Neural cell (in vitro differentiated cells): ENCODE data around the gene BICD1. TPM values are rescaled to one million over a fixed set of nuclear protein-coding genes. Genes with fewer than 3 reads are reported as not detected.

Source experiments
- H2AFZ ChIP-seq: fragments of 200-600, 300-800 bp; sonication (generic), shearing (Covaris generic); 2 replicates; pipeline ENCODE4 v1.6.0; 2014; ENCODE audit warnings: low read depth, mild to moderate bottlenecking, antibody characterized with exemption, low read length, moderate library complexity
- H3F3A ChIP-seq: fragments of 200-600 bp; shearing (Covaris generic); 2 replicates; pipeline ENCODE4 v1.6.1; 2016; ENCODE audit warnings: mild to moderate bottlenecking, moderate library complexity, mixed read lengths, antibody characterized with exemption, low read length; ENCODE audit not compliant: insufficient read depth, poor library complexity, severe bottlenecking
- H3K27ac ChIP-seq: fragments of 200-600, 300-800 bp; sonication (generic), shearing (Covaris generic); 2 replicates; pipeline ENCODE4 v1.5.1; 2014; ENCODE audit warnings: mild to moderate bottlenecking, low read length, moderate library complexity
- H3K27me3 ChIP-seq: fragments of 300-800, 200-600 bp; sonication (generic), shearing (Covaris generic); 2 replicates; pipeline ENCODE4 v1.6.0; 2014; ENCODE audit warnings: mild to moderate bottlenecking, low read depth, low read length, moderate library complexity; ENCODE audit not compliant: insufficient read depth
- H3K36me3 ChIP-seq: fragments of 300-800, 200-600 bp; sonication (generic), shearing (Covaris generic); 2 replicates; pipeline ENCODE4 v1.5.1; 2014; ENCODE audit warnings: mild to moderate bottlenecking, antibody characterized with exemption, low read length, moderate library complexity; ENCODE audit not compliant: insufficient read depth
- H3K4me2 ChIP-seq: fragments of 300-800, 200-600 bp; sonication (generic), shearing (Covaris generic); 2 replicates; pipeline ENCODE4 v1.6.0; 2014; ENCODE audit warnings: mild to moderate bottlenecking, low read length
- H3K4me3 ChIP-seq: fragments of 300-800, 200-600 bp; sonication (generic), shearing (Covaris generic); 2 replicates; pipeline ENCODE4 v1.5.1; 2014; ENCODE audit warnings: mild to moderate bottlenecking, low read length, moderate library complexity
- H3K79me2 ChIP-seq: fragments of 200-600 bp; shearing (Covaris generic); replicated peaks from 2 replicates; pipeline ENCODE4 v1.6.0; 2014; ENCODE audit warnings: mild to moderate bottlenecking, low read length, moderate library complexity; ENCODE audit not compliant: insufficient read depth
- H3K9ac ChIP-seq: fragments of 300-800, 200-600 bp; sonication (generic), shearing (Covaris generic); 2 replicates; pipeline ENCODE4 v1.6.1; 2016; ENCODE audit warnings: mild to moderate bottlenecking, low read length, mixed read lengths
- H3K9me2 ChIP-seq: fragments of 200-600 bp; shearing (Covaris generic); 2 replicates; pipeline ENCODE4 v1.6.1; 2016; ENCODE audit warnings: mild to moderate bottlenecking, low read length, mixed read lengths; ENCODE audit not compliant: insufficient read depth
- H3K9me3 ChIP-seq: fragments of 200-600, 300-800 bp; sonication (generic), shearing (Covaris generic); 2 replicates; pipeline ENCODE4 v1.6.1; 2016; ENCODE audit warnings: mild to moderate bottlenecking, mixed run types, low read length, moderate library complexity, mixed read lengths
- H4K20me1 ChIP-seq: fragments of 200-600 bp; shearing (Covaris generic); 2 replicates; pipeline ENCODE4 v1.6.1; 2016; ENCODE audit warnings: mild to moderate bottlenecking, mixed run types; ENCODE audit not compliant: insufficient read depth
- EP300 ChIP-seq: fragments of 450-650 bp; conservative IDR thresholded peaks from 2 replicates; pipeline ENCODE4 v1.6.1; 2014; ENCODE audit warnings: antibody characterized with exemption, mild to moderate bottlenecking, moderate library complexity; ENCODE audit not compliant: poor library complexity, severe bottlenecking
- EZH2 ChIP-seq: fragments of 200-600, 300-800 bp; shearing (Covaris generic), sonication (generic); IDR thresholded peaks from 2 replicates; pipeline ENCODE4 v1.6.1; 2014; ENCODE audit warnings: antibody characterized with exemption, low read length, borderline replicate concordance, mild to moderate bottlenecking; ENCODE audit not compliant: insufficient read depth, poor library complexity, severe bottlenecking
- MXI1 ChIP-seq: fragments of 450-650 bp; conservative IDR thresholded peaks from 2 replicates; pipeline ENCODE4 v1.6.1; 2014; ENCODE audit warnings: antibody characterized with exemption, mild to moderate bottlenecking; ENCODE audit not compliant: poor library complexity, severe bottlenecking
- POLR2AphosphoS5 ChIP-seq: IDR thresholded peaks from 2 replicates; pipeline ENCODE4 v1.6.1; 2012
- RAD21 ChIP-seq: fragments of 450-650 bp; conservative IDR thresholded peaks from 2 replicates; pipeline ENCODE4 v1.6.1; 2014; ENCODE audit warnings: antibody characterized with exemption, mild to moderate bottlenecking, moderate library complexity
- SMC3 ChIP-seq: fragments of 450-650 bp; conservative IDR thresholded peaks from 2 replicates; pipeline ENCODE4 v1.6.1; 2014; ENCODE audit warnings: antibody characterized with exemption, mild to moderate bottlenecking, moderate library complexity; ENCODE audit not compliant: poor library complexity
- TAF1 ChIP-seq: IDR thresholded peaks from 2 replicates; pipeline ENCODE4 v1.6.1; 2012; ENCODE audit warnings: low read depth
- polyA plus RNA-seq: library from polyadenylated mRNA; depleted of rRNA; stranded (reverse); fragments of >200 nt; gene quantifications from 2 replicates; pipeline ENCODE4 v1.2.3, GENCODE V29; 2014
- TF ChIP-seq, protein P1 (sequence below): IDR thresholded peaks from 2 replicates; pipeline ENCODE4 v1.6.1; 2012; ENCODE audit warnings: borderline replicate concordance
- TF ChIP-seq, protein P2 (sequence below): fragments of 450-650 bp; IDR thresholded peaks from 2 replicates; pipeline ENCODE4 v1.5.1; 2014; ENCODE audit warnings: antibody characterized with exemption, mild to moderate bottlenecking, moderate library complexity; ENCODE audit not compliant: poor library complexity, severe bottlenecking

BICD1 gene
- polyA plus RNA-seq, 1 donor from 2014 or later = 41.1 TPM

- no peak overlapping the region for H3K27ac ChIP-seq
- no peaks in the 10 kb centered on the region for H3K9me2 ChIP-seq
- H4K20me1 ChIP-seq = no peaks in the 10 kb centered on the region
- H3K27me3 ChIP-seq = no peaks in the 10 kb centered on the region
- H3K9me3 ChIP-seq = no peaks in the 10 kb centered on the region
- peaks cover 27% of the 10 kb centered on the region for H3K79me2 ChIP-seq
- peaks cover 9% of the 10 kb centered on the region for H3F3A ChIP-seq
- H3K36me3 ChIP-seq = no peaks in the 10 kb centered on the region
- H3K9ac ChIP-seq = no peak overlapping the region
- no peak overlapping the region for H3K4me3 ChIP-seq
- no peak overlapping the region for H2AFZ ChIP-seq
- no peak overlapping the region for H3K4me2 ChIP-seq
- TF ChIP-seq TAF1 = no peak
- no peak for TF ChIP-seq EP300
- TF ChIP-seq, protein P1, sequence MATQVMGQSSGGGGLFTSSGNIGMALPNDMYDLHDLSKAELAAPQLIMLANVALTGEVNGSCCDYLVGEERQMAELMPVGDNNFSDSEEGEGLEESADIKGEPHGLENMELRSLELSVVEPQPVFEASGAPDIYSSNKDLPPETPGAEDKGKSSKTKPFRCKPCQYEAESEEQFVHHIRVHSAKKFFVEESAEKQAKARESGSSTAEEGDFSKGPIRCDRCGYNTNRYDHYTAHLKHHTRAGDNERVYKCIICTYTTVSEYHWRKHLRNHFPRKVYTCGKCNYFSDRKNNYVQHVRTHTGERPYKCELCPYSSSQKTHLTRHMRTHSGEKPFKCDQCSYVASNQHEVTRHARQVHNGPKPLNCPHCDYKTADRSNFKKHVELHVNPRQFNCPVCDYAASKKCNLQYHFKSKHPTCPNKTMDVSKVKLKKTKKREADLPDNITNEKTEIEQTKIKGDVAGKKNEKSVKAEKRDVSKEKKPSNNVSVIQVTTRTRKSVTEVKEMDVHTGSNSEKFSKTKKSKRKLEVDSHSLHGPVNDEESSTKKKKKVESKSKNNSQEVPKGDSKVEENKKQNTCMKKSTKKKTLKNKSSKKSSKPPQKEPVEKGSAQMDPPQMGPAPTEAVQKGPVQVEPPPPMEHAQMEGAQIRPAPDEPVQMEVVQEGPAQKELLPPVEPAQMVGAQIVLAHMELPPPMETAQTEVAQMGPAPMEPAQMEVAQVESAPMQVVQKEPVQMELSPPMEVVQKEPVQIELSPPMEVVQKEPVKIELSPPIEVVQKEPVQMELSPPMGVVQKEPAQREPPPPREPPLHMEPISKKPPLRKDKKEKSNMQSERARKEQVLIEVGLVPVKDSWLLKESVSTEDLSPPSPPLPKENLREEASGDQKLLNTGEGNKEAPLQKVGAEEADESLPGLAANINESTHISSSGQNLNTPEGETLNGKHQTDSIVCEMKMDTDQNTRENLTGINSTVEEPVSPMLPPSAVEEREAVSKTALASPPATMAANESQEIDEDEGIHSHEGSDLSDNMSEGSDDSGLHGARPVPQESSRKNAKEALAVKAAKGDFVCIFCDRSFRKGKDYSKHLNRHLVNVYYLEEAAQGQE = no peak
- no peak for TF ChIP-seq POLR2AphosphoS5
- TF ChIP-seq MXI1 = no peak
- TF ChIP-seq RAD21 = no peak
- no peak for TF ChIP-seq EZH2
Observed at GRCh38 chr12:32148372-32148771, 41.7 kb downstream of the BICD1 start.

DNA sequence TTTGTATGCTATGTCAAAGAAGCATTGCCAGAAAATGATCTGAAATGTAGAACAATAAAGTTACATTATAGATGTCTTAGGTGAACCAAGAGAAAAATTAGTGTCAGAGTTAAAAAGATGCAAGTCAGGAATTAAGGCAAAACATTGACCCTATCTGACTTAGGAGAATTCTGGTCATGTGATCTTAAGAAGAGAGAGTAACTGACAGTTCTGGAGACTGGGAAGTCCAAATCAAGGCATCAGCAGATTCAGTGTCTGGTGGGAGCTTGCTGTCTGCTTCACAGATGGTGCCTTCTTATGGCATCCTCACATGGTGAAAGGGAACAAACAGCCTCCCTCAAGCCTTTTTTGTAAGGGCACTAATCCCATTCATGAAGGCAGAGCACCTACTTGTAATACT, 42.8 kb downstream of the BICD1 start:
- no peaks in the 10 kb centered on the region for H4K20me1 ChIP-seq

More for the DNA sequence above, 42.8 kb downstream of the BICD1 start:
- H3K4me2 ChIP-seq = no peak overlapping the region
- no peaks in the 10 kb centered on the region for H3K9me3 ChIP-seq
- H3K9me2 ChIP-seq = no peaks in the 10 kb centered on the region
- H2AFZ ChIP-seq = no peak overlapping the region
- H3K79me2 ChIP-seq = peaks cover 16% of the 10 kb centered on the region
- no peak overlapping the region for H3K9ac ChIP-seq
- H3K4me3 ChIP-seq = no peak overlapping the region
- no peaks in the 10 kb centered on the region for H3K36me3 ChIP-seq
- H3K27ac ChIP-seq = no peak overlapping the region
- TF ChIP-seq TAF1 = no peak
- TF ChIP-seq POLR2AphosphoS5 = no peak
- no peak for TF ChIP-seq MXI1
- TF ChIP-seq, protein P1 = no peak
- no peak for TF ChIP-seq EZH2
- no peak for TF ChIP-seq EP300
- TF ChIP-seq, protein P2, sequence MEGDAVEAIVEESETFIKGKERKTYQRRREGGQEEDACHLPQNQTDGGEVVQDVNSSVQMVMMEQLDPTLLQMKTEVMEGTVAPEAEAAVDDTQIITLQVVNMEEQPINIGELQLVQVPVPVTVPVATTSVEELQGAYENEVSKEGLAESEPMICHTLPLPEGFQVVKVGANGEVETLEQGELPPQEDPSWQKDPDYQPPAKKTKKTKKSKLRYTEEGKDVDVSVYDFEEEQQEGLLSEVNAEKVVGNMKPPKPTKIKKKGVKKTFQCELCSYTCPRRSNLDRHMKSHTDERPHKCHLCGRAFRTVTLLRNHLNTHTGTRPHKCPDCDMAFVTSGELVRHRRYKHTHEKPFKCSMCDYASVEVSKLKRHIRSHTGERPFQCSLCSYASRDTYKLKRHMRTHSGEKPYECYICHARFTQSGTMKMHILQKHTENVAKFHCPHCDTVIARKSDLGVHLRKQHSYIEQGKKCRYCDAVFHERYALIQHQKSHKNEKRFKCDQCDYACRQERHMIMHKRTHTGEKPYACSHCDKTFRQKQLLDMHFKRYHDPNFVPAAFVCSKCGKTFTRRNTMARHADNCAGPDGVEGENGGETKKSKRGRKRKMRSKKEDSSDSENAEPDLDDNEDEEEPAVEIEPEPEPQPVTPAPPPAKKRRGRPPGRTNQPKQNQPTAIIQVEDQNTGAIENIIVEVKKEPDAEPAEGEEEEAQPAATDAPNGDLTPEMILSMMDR = no peak
- no peak for TF ChIP-seq RAD21
- no peak for TF ChIP-seq SMC3
- H3F3A ChIP-seq = peaks cover 9% of the 10 kb centered on the region
- H3K27me3 ChIP-seq = no peaks in the 10 kb centered on the region
